ENCODE data around the gene ZNF879.

DNA sequence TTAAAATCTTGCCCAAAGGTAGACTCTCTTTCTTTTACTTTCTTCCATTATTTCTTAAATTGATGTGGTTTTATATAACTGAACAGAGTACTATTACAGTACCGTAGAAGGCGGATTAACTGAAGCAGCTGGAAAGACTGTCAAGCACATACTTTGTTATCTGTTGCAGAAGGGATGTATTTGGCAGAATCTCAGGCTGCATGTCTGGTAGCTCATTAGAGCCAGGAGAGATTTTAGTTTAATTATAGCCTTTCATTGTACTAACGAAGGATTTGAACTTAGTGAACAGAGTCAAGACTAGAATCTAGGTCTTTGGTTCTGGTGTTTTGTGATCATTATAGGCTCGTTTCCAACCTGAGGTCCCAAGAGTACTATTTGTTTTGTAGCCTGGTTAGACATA, 57.1 kb downstream of the ZNF879 start:
- TF ChIP-seq POLR2A (IDR thresholded peaks at IDR 0.05; ENCODE audit: borderline replicate concordance, extremely low read depth, insufficient read depth, insufficient read length) (no peak), EGR1 (IDR thresholded peaks at IDR 0.05; ENCODE audit: low read depth) (no peak), ZNF274 (IDR thresholded peaks at IDR 0.05; ENCODE audit: low read depth, low read length) (no peak), REST (IDR thresholded peaks at IDR 0.05; ENCODE audit: low read depth) (no peak)
- TF ChIP-seq, protein P1, sequence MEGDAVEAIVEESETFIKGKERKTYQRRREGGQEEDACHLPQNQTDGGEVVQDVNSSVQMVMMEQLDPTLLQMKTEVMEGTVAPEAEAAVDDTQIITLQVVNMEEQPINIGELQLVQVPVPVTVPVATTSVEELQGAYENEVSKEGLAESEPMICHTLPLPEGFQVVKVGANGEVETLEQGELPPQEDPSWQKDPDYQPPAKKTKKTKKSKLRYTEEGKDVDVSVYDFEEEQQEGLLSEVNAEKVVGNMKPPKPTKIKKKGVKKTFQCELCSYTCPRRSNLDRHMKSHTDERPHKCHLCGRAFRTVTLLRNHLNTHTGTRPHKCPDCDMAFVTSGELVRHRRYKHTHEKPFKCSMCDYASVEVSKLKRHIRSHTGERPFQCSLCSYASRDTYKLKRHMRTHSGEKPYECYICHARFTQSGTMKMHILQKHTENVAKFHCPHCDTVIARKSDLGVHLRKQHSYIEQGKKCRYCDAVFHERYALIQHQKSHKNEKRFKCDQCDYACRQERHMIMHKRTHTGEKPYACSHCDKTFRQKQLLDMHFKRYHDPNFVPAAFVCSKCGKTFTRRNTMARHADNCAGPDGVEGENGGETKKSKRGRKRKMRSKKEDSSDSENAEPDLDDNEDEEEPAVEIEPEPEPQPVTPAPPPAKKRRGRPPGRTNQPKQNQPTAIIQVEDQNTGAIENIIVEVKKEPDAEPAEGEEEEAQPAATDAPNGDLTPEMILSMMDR (IDR thresholded peaks at IDR 0.05 in 2 of 3, conservative IDR thresholded peaks at IDR 0.05 in 1 of 3; ENCODE audit: borderline replicate concordance in 1 of 3, insufficient read depth in 1 of 3, low read depth in 2 of 3, low read length in 2 of 3) = no peak
